ENCODE results near the gene BIRC6. TPM values are rescaled to one million over a fixed set of nuclear protein-coding genes. Genes with fewer than 3 reads are reported as not detected.

BIRC6 gene
- polyA plus RNA-seq, 2 of the 4 experiments (the other 2 are of a cell fraction): 21.0 to 111 TPM

GRCh38 chr2:32474381-32474780 lies 117.6 kb downstream of the BIRC6 start (continued):
- no peak for TF ChIP-seq ELK1 (IDR thresholded peaks at IDR 0.05; ENCODE audit: low read depth, low read length)

GRCh38 chr2:32478889-32479620 lies 122.2 kb downstream of the BIRC6 start:
- Histone ChIP-seq H3K27ac (no peak overlapping the region), H3K4me3 (no peak overlapping the region), H3K9me3 (no peaks in the 10 kb centered on the region), H3K4me2 (no peak overlapping the region), H3K4me1 (peaks cover under 1% of the 10 kb centered on the region; the same call in 1 of the 3 replicates)
- ATAC-seq: peak in 1 of 2 experiments; percentile 38; a peak in 2 of 6 replicates
- TF ChIP-seq CBX8 (IDR thresholded peaks at IDR 0.05): no peak
- TF ChIP-seq BCL3 (IDR thresholded peaks at IDR 0.05): no peak
- TF ChIP-seq GATA3 (IDR thresholded peaks at IDR 0.05; ENCODE audit: borderline replicate concordance): no peak
- TF ChIP-seq HEYL (CRISPR knock-in tag; IDR thresholded peaks at IDR 0.05): no peak
- TF ChIP-seq HES2 (IDR thresholded peaks at IDR 0.05): no peak
- TF ChIP-seq FOSL2 (IDR thresholded peaks at IDR 0.05): no peak
- no peak for TF ChIP-seq FOSL2 (CRISPR knock-in tag; IDR thresholded peaks at IDR 0.05)
- TF ChIP-seq ZFP36 (IDR thresholded peaks at IDR 0.05; ENCODE audit: borderline replicate concordance, partially characterized antibody): no peak
- TF ChIP-seq CHD4 (IDR thresholded peaks at IDR 0.05; ENCODE audit: borderline replicate concordance): no peak
- no peak for TF ChIP-seq CTCF (IDR thresholded peaks at IDR 0.05)
- no peak for TF ChIP-seq RFX5 (IDR thresholded peaks at IDR 0.05)
- no peak for TF ChIP-seq ATOH8 (CRISPR knock-in tag; IDR thresholded peaks at IDR 0.05; ENCODE audit: low read depth)
- TF ChIP-seq ELK1 (IDR thresholded peaks at IDR 0.05; ENCODE audit: low read depth, low read length): no peak
- TF ChIP-seq POLR2AphosphoS2 (conservative IDR thresholded peaks at IDR 0.05; ENCODE audit: low read length): no peak
- no peak for TF ChIP-seq USF2 (IDR thresholded peaks at IDR 0.05)
- TF ChIP-seq BHLHE40 (IDR thresholded peaks at IDR 0.05; ENCODE audit: low read depth, low read length): no peak
- TF ChIP-seq EP300 (IDR thresholded peaks at IDR 0.05): no peak
- no peak for TF ChIP-seq HMGXB4 (CRISPR knock-in tag; IDR thresholded peaks at IDR 0.05; ENCODE audit: borderline replicate concordance)
- TF ChIP-seq RAD21 (conservative IDR thresholded peaks at IDR 0.05 in 1 of 2, IDR thresholded peaks at IDR 0.05 in 1 of 2): no peak
- TF ChIP-seq HDAC2 (IDR thresholded peaks at IDR 0.05): no peak
- no peak for TF ChIP-seq REST (IDR thresholded peaks at IDR 0.05)
- no peak for FAIRE-seq
- DNase-seq (ENCODE audit: low read depth in 1 of 2, low spot score in 1 of 2): no peak
- WGBS (ENCODE audit: missing lambda C conversion rate): 93% methylated on average over 8 of the region's 8 CpGs
- ChIA-PET CTCF (no interaction called here), POLR2A (no interaction called here)
